NK-92 treated with Interleukin-12 subunit alpha and Interleukin-12 subunit beta, amount 100 ng/mL, for 24 hours (cell line): ENCODE measurements around the gene RTN4RL2.

Experiments used
- DNase-seq: peaks from one replicate; lab custom pipeline; 2025; lab: John Stamatoyannopoulos, UW

The RTN4RL2 gene

GRCh38 chr11:57462597-57462996 is 2.3 kb downstream of the RTN4RL2 start:
- no peak for DNase-seq

GRCh38 chr11:57463671-57464538 is 3.6 kb downstream of the RTN4RL2 start:
- no peak for DNase-seq

DNA sequence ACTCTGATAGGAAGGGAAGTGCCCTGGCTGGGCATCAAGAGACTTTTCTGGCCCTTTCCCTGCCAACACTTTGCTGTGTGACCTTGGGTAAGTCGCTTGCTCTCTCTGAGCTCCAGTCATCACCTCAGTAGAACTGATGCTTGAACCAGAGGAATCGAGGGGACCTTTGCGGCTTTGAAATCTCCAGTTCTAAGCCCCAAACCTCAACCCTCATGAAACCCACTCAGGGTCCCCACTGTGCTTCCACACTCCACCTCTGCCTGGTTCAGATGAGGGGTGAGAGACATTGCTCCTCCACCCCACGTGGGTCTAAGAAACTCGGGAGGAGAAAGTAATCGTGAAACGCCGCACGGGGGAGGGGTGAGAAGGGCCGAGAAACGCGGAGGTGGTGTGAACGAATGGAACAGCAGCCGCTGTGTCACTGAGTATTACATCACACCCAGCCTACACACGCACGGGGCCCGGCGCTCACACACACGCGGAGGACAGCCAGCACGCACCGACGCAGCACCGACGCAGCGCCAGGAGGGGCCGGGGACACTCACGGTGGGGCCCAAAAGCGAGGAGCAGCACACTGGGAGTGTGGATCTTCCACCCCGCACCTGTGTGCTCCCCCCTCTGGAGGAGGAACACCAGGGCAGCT is 4.3 kb downstream of the RTN4RL2 start:
- no peak for DNase-seq

DNA sequence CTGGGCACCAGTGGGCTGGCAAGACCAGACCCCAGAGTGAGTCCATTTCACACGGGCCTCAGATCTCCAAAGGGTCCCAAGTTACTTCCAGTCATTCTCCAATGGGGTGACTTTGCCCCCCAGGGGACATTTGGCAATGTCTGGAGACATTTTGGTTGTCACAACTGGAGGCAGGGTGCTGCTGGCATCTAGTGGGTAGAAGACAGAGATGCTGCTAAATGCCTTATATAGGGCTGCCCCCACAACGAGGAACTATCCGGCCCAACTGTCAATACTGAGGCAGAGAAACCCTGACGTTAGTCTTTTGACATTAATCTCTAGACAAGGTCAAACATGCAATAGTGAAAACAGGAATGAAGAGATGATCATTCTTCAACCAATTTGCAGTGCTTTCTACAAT is 6.4 kb downstream of the RTN4RL2 start:
- DNase-seq: no peak

DNA sequence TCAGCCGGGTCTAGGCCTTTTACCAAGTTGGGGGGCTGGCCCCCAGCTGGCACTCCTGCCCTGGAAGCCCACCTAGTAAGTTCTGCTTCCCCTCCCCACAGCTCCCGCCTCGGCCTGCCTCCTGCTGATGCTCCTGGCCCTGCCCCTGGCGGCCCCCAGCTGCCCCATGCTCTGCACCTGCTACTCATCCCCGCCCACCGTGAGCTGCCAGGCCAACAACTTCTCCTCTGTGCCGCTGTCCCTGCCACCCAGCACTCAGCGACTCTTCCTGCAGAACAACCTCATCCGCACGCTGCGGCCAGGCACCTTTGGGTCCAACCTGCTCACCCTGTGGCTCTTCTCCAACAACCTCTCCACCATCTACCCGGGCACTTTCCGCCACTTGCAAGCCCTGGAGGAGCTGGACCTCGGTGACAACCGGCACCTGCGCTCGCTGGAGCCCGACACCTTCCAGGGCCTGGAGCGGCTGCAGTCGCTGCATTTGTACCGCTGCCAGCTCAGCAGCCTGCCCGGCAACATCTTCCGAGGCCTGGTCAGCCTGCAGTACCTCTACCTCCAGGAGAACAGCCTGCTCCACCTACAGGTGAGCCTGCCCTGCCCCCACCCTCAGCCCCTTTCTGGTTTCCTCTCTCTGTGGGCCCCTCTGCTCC is 7.3 kb downstream of the RTN4RL2 start:
- DNase-seq: no peak

DNA sequence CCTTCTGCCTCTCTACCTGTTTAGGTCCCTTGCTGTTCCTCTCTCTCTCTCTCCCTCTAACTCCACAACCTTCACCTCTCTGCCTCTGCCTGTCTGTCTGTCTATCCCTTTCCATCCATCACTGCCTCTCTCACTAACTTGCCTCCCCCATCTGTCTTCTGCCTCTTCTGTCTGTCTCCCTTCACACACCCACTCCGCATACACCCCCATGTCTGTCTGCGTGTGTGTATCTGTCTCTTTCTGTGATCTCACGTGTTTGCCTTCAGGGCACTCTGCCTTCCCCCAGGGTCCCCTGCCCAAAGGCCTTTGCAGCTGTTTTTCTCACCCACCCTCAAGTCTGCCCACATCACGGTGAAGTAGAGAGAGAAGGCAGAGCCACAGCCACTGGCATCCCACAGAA is 7.9 kb downstream of the RTN4RL2 start:
- DNase-seq: no peak

GRCh38 chr11:57469268-57469667 is 8.9 kb downstream of the RTN4RL2 start:
- DNase-seq: no peak

DNA sequence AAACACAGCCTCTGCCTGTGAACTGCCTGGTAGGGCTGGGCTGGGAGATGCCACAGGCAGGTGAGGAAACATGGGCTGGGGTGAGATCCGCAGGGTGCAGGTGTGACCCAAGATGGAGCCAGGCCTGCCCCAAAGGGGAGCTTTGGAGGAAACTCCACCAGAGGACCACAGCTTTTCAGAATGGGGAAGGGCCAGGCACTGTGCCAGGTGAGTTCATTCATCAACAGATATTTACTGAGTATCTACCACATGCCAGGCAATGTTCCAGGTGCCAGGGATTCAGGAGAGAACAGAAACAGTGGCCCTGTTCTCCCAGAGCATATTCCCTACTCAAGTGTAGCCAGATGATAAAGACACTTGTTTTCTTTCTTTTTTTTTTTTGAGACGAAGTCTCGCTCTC is 11.2 kb downstream of the RTN4RL2 start:
- no peak for DNase-seq

DNA sequence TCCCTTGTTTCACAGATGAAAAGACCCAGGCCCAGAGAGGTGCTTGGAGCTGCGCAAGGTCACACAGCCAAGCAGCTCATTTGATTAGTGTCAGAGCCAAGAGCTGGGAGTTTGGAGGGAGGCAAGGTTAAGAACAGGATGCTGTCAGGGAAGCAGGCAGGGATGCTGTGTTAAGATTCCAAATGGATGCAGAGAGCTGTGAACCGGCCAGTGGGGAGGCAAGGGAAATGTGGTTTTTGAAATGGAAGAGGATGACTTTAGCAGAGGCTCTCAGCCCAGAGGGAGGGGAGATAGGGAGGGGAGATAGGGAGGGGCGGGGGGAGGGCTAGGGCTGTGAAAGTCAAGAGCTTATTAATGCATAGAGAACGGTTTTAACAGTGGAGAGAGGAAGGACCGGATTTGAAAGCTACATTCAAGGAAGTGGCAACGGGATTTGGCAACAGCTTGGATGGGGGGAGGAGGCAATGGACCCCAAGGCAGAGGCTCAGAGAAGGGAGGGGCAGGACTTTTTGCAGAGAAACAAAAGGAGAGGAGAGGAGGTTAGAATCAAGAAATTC is 13.0 kb downstream of the RTN4RL2 start:
- no peak for DNase-seq

- no peak for DNase-seq
Observed at GRCh38 chr11:57474017-57474802, 13.9 kb downstream of the RTN4RL2 start.

DNA sequence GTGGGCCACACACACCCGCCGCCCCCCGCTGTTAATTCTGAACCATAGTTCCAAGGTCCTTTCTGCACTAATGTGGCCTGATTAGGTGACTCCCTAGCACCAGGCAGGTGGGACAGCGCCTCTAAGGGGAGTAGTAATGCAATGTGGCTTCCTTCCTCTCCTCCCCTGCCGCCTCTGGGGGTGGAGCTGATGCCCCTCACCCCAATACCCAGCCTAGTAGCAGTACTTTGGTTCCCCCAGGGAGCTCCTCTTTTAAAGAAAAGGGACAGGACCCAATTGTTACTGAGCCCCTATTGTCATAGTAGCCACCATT is 14.4 kb downstream of the RTN4RL2 start:
- no peak for DNase-seq

GRCh38 chr11:57475191-57475590 is 14.9 kb downstream of the RTN4RL2 start:
- DNase-seq: no peak

DNA sequence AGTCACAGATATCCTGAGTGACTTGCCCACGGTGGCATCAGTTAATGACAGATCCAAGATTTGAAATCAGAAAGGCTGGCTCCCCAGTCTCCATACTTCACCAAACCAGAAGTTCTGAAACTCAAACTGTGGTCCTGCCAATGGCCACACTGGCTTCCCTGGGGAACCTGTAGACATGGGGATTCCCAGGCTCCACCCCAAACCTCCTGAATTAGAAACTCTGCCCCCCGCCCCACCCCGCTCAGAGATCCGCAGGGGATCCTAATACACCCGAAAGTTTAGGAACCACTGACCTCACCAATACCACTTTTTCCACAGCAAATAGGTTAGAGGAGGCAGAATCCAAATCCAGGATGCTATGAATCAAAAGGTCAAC is 15.3 kb downstream of the RTN4RL2 start:
- DNase-seq: no peak

DNA sequence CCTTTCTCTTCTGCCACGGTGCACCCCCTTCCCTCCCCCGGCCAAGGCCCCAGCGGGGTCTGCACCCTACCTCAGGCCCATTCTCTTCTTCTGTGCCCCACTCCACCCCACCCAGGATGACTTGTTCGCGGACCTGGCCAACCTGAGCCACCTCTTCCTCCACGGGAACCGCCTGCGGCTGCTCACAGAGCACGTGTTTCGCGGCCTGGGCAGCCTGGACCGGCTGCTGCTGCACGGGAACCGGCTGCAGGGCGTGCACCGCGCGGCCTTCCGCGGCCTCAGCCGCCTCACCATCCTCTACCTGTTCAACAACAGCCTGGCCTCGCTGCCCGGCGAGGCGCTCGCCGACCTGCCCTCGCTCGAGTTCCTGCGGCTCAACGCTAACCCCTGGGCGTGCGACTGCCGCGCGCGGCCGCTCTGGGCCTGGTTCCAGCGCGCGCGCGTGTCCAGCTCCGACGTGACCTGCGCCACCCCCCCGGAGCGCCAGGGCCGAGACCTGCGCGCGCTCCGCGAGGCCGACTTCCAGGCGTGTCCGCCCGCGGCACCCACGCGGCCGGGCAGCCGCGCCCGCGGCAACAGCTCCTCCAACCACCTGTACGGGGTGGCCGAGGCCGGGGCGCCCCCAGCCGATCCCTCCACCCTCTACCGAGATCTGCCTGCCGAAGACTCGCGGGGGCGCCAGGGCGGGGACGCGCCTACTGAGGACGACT is 15.9 kb downstream of the RTN4RL2 start:
- no peak for DNase-seq

- DNase-seq: no peak
Observed at GRCh38 chr11:57476757-57477506, 16.6 kb downstream of the RTN4RL2 start.

DNA sequence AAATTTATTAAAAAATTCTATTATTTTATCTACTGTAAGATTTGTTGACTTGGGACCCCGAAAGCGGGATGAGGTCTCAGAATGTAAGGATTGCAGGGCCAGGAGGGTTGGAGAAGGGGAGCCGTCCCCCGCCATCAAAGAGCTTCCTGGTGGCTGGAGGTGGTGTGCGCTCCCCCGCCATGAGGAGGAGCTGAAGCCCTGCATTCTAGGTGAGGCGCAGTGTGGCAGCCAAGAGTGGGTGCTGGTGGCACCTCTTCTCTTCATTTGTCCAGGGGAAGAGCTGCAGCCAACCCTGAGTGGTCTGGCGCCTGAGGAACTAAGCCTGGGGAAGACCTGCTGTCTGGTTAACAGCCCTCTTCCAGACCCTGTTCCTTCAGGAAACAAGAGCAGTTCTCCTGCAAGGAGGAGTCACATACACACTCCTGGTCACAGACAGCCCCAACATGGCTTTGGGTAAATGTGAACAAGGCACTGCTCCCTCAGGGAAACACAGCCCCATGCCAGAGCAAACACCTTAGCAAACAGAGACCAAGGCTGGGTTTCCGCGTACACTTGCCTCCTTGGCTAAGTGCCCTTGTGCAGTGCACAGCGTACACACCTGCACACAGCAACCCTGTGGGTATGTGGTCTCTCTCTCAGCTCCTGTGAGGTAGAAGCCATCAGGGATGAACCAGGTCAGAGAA is 17.3 kb downstream of the RTN4RL2 start:
- no peak for DNase-seq

GRCh38 chr11:57479021-57479663 is 18.8 kb downstream of the RTN4RL2 start:
- no peak for DNase-seq

GRCh38 chr11:57479911-57480310 is 19.6 kb downstream of the RTN4RL2 start:
- DNase-seq: no peak

DNA sequence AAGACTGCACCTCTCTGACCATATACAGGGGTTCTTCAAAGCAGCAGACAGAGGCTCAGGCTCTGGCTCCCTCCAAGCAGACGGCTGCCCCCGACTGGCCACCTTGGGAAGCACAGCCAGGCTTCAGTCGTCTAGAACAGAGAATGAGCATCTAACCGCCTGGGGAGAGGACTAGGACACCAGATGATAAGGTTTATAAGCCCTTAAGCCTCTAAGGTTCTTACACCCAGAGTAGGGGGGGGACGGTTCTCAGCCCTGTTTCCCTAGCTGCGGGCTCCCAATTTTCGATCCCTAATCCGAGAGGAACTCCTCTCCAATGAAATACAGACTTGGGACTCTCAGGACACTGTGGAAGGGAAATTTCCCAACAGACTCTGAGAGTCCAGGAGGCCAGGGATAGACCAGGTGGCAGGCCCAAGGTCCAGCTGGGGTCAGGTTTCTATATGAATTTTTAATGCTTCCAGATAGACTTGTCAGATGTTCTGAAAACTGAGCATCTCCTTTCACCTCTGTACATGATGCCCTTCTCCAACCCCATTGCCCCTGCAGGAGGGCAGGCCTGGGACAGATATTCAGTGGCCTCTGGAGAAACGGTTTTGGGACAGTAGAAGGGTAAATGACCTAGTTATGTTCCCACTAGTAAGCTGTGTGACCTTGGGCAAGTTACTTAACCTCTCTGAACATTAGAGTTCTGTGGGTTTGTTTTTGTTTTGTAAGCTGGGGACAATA is 20.2 kb downstream of the RTN4RL2 start:
- peak; percentile 27 for DNase-seq
